Stomach (tissue), 4 donors: ENCODE data around the gene PTPRF.

ENCODE experiments used
- POLR2A ChIP-seq, 4 donors: fragments of 450-650 bp; IDR thresholded peaks; one replicate each; pipeline ENCODE4 v1.6.1; 2016; ENCODE audit warnings: antibody characterized with exemption in 4 of 4, control low read depth in 2 of 4, mild to moderate bottlenecking in 1 of 4, moderate library complexity in 1 of 4
- POLR2AphosphoS5 ChIP-seq, 3 donors: sonication (generic); formaldehyde crosslinking; IDR thresholded peaks; one replicate each; pipeline ENCODE4 v1.6.1; 2016; ENCODE audit warnings: antibody characterized with exemption in 3 of 3
- TF ChIP-seq, protein P1 (sequence below), 7 experiments: fragments of 450-650 bp in 4 of 7; fragments of 200-600 bp in 3 of 7; sonication (generic) in 3 of 7; IDR thresholded peaks; one replicate each; pipeline ENCODE4 v1.5.1; 2016 to 2019; ENCODE audit warnings: antibody characterized with exemption in 7 of 7, control low read depth in 2 of 7, mild to moderate bottlenecking in 1 of 7

DNA sequence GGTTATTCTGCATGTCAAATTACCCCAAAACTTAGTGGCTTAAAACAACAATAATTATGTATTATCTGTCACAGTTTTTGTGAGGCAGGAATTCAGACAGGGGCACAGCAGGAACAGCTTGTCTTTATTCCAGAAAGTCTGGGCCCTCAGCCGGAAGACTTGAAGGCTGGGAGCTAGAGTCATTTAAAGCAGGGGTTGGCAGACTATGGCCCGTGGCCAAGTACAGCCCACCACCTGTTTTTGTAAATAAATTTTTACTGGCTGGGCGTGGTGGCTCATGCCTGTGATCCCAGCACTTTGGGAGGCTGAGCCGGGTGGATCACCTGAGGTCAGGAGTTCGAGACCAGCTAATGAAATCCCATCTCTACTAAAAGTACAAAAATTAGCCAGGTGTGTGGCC, 79.7 kb downstream of the PTPRF start:
- TF ChIP-seq, protein P1, sequence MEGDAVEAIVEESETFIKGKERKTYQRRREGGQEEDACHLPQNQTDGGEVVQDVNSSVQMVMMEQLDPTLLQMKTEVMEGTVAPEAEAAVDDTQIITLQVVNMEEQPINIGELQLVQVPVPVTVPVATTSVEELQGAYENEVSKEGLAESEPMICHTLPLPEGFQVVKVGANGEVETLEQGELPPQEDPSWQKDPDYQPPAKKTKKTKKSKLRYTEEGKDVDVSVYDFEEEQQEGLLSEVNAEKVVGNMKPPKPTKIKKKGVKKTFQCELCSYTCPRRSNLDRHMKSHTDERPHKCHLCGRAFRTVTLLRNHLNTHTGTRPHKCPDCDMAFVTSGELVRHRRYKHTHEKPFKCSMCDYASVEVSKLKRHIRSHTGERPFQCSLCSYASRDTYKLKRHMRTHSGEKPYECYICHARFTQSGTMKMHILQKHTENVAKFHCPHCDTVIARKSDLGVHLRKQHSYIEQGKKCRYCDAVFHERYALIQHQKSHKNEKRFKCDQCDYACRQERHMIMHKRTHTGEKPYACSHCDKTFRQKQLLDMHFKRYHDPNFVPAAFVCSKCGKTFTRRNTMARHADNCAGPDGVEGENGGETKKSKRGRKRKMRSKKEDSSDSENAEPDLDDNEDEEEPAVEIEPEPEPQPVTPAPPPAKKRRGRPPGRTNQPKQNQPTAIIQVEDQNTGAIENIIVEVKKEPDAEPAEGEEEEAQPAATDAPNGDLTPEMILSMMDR (IDR thresholded peaks at IDR 0.05) = no peak
- TF ChIP-seq POLR2A (IDR thresholded peaks at IDR 0.05) = no peak
- no peak for TF ChIP-seq POLR2AphosphoS5 (IDR thresholded peaks at IDR 0.05)
